Thymus (tissue), 11 donors: ENCODE results near the gene ARID5A. TPM values are rescaled to one million over a fixed set of nuclear protein-coding genes. Genes with fewer than 3 reads are reported as not detected.
A peak's percentile ranks its signal among the peaks of the same experiment; 100 is the strongest.

ENCODE experiments used
- DNase-seq, 9 donors: peaks; one replicate each; pipeline ENCODE4 v3.0.0-alpha.2; 2013; ENCODE audit warnings: low spot score in 9 of 9, low read depth in 6 of 9, missing footprints in 1 of 9
- H3K27ac ChIP-seq, 2 donors: one replicate each; pipeline ENCODE4 v1.5.1; 2013; ENCODE audit warnings: control low read depth in 1 of 2, low read depth in 1 of 2, low read length in 1 of 2, mild to moderate bottlenecking in 1 of 2, moderate library complexity in 1 of 2
- H3K27me3 ChIP-seq, 2 donors: one replicate each; pipeline ENCODE4 v1.5.1; 2013; ENCODE audit warnings: low read length in 1 of 2; ENCODE audit not compliant: control insufficient read depth in 2 of 2, insufficient read depth in 1 of 2
- H3K36me3 ChIP-seq, 2 donors: one replicate each; pipeline ENCODE4 v1.5.1; 2013; ENCODE audit warnings: low read length in 1 of 2, mild to moderate bottlenecking in 1 of 2, moderate library complexity in 1 of 2; ENCODE audit not compliant: control insufficient read depth in 2 of 2, insufficient read depth in 2 of 2
- H3K4me1 ChIP-seq, 2 donors: one replicate each; pipeline ENCODE4 v1.5.1; 2013; ENCODE audit warnings: low read length in 2 of 2; ENCODE audit not compliant: control insufficient read depth in 2 of 2, insufficient read depth in 2 of 2
- H3K4me3 ChIP-seq, 2 donors: one replicate each; pipeline ENCODE4 v1.5.1; 2013; ENCODE audit warnings: low read length in 2 of 2, control low read depth in 1 of 2, mild to moderate bottlenecking in 1 of 2
- H3K9me3 ChIP-seq, 2 donors: one replicate each; pipeline ENCODE4 v1.5.1; 2013; ENCODE audit warnings: low read length in 1 of 2, mild to moderate bottlenecking in 1 of 2; ENCODE audit not compliant: control insufficient read depth in 2 of 2, insufficient read depth in 1 of 2
- WGBS: extraction: QIAGEN DNeasy Blood & Tissue Kit; methylation state at CpG from one replicate; pipeline ENCODE4 v1.1.7; 2013; 5-methylcytosine and 5-hydroxymethylcytosine counted together
- polyA plus RNA-seq: library from polyadenylated mRNA; stranded (reverse); fragments of 200-250 nt; gene quantifications from one replicate; pipeline ENCODE4 v1.2.3, GENCODE V29; 2013
- total RNA-seq: library from RNA; stranded (reverse); fragments of 120-200 nt; gene quantifications from one replicate; pipeline ENCODE4 v1.2.4, GENCODE V29; 2013
- donor health status: healthy.

ARID5A gene
- total and polyA plus RNA-seq, 2 donors = 18.9 to 57.2 TPM

- DNase-seq = no peak
- Histone ChIP-seq H3K36me3 (no peaks in the 10 kb centered on the region), H3K9me3 (no peaks in the 10 kb centered on the region), H3K4me1 (no peaks in the 10 kb centered on the region), H3K27me3 (no peaks in the 10 kb centered on the region), H3K27ac (no peak overlapping the region), H3K4me3 (no peak overlapping the region)
- 98% methylated on average over 1 of the region's 1 CpG for WGBS
Measured at GRCh38 chr2:96575785-96576456, 39.4 kb downstream of the ARID5A start.

- Histone ChIP-seq H3K9me3 (no peaks in the 10 kb centered on the region), H3K4me3 (no peak overlapping the region), H3K36me3 (no peaks in the 10 kb centered on the region), H3K27me3 (no peaks in the 10 kb centered on the region), H3K27ac (no peak overlapping the region), H3K4me1 (no peaks in the 10 kb centered on the region)
- WGBS = 76% methylated on average over 5 of the region's 5 CpGs
- DNase-seq = no peak
Measured at GRCh38 chr2:96577501-96577900, 40.9 kb downstream of the ARID5A start.

- 96% methylated on average over 3 of the region's 3 CpGs for WGBS
Measured at GRCh38 chr2:96578731-96579130, 42.2 kb downstream of the ARID5A start.

GRCh38 chr2:96579422-96579821, 42.9 kb downstream of the ARID5A start:
- Histone ChIP-seq H3K9me3 (no peaks in the 10 kb centered on the region), H3K36me3 (no peaks in the 10 kb centered on the region), H3K4me1 (no peaks in the 10 kb centered on the region), H3K27ac (no peak overlapping the region), H3K4me3 (no peak overlapping the region), H3K27me3 (no peaks in the 10 kb centered on the region)
- no peak for DNase-seq
- WGBS = 100% methylated on average over 2 of the region's 2 CpGs

More at GRCh38 chr2:96578731-96579130, 42.2 kb downstream of the ARID5A start:
- no peak overlapping the region for H3K4me3 ChIP-seq
- H3K4me1 ChIP-seq = no peaks in the 10 kb centered on the region
- no peak overlapping the region for H3K27ac ChIP-seq
- DNase-seq = no peak
- no peaks in the 10 kb centered on the region for H3K27me3 ChIP-seq
- no peaks in the 10 kb centered on the region for H3K9me3 ChIP-seq
- no peaks in the 10 kb centered on the region for H3K36me3 ChIP-seq

- DNase-seq = peak in 1 of 9 donors; percentile 11
- Histone ChIP-seq H3K4me1 (no peaks in the 10 kb centered on the region), H3K4me3 (no peak overlapping the region), H3K9me3 (no peaks in the 10 kb centered on the region), H3K27me3 (no peaks in the 10 kb centered on the region), H3K27ac (no peak overlapping the region), H3K36me3 (no peaks in the 10 kb centered on the region)
- 99% methylated on average over 4 of the region's 4 CpGs for WGBS
Measured at GRCh38 chr2:96580771-96581170, 44.2 kb downstream of the ARID5A start.

- H3K36me3 ChIP-seq = no peaks in the 10 kb centered on the region
- no peaks in the 10 kb centered on the region for H3K4me1 ChIP-seq
- H3K27me3 ChIP-seq = no peaks in the 10 kb centered on the region
- DNase-seq = no peak
- no peak overlapping the region for H3K27ac ChIP-seq
- H3K9me3 ChIP-seq = no peaks in the 10 kb centered on the region
- no peak overlapping the region for H3K4me3 ChIP-seq
- WGBS = 98% methylated on average over 4 of the region's 4 CpGs
Measured at GRCh38 chr2:96584017-96584416, 47.5 kb downstream of the ARID5A start.

- DNase-seq = no peak
- 100% methylated on average over 1 of the region's 1 CpG for WGBS
- H3K36me3 ChIP-seq = peaks cover 5 to 10% of the 10 kb centered on the region in 2 donors
Measured at GRCh38 chr2:96587843-96588242, 51.3 kb downstream of the ARID5A start.

GRCh38 chr2:96591054-96591453, 54.5 kb downstream of the ARID5A start:
- Histone ChIP-seq H3K27ac (no peak overlapping the region), H3K4me3 (no peak overlapping the region), H3K9me3 (no peaks in the 10 kb centered on the region), H3K4me1 (peaks cover 4 to 6% of the 10 kb centered on the region in 2 donors), H3K27me3 (no peaks in the 10 kb centered on the region), H3K36me3 (peaks cover 34 to 42% of the 10 kb centered on the region in 2 donors)
- WGBS = over 99% methylated on average over 2 of the region's 2 CpGs
- no peak for DNase-seq

More at GRCh38 chr2:96587843-96588242, 51.3 kb downstream of the ARID5A start:
- Histone ChIP-seq H3K27ac (no peak overlapping the region), H3K9me3 (no peaks in the 10 kb centered on the region), H3K4me1 (no peaks in the 10 kb centered on the region), H3K4me3 (no peak overlapping the region), H3K27me3 (no peaks in the 10 kb centered on the region)

GRCh38 chr2:96591494-96591893, 54.9 kb downstream of the ARID5A start:
- Histone ChIP-seq H3K27me3 (no peaks in the 10 kb centered on the region), H3K27ac (no peak overlapping the region), H3K4me3 (no peak overlapping the region), H3K9me3 (no peaks in the 10 kb centered on the region), H3K36me3 (peaks cover 39 to 46% of the 10 kb centered on the region in 2 donors), H3K4me1 (peaks cover 4 to 6% of the 10 kb centered on the region in 2 donors)
- 98% methylated on average over 3 of the region's 3 CpGs for WGBS
- no peak for DNase-seq
